Activated CD8-positive, alpha-beta memory T cell treated with anti-CD3 and anti-CD28 coated beads, Interleukin-2, amount 50 U/mL, for 48 hours (primary cell): ENCODE data around the gene TIMM8A.

Experiments
- DNase-seq: peaks from one replicate; pipeline ENCODE4 v3.0.0-alpha.2; 2020

The TIMM8A gene

GRCh38 chrX:101348452-101349192 is at the start of gene TIMM8A:
TSS of gene TIMM8A (minus strand) at chrX:101348742. CDS start at chrX:101348664, 78 bp downstream.
- DNase-seq, result peak; percentile 85

GRCh38 chrX:101397779-101398178 is 49.2 kb upstream of the TIMM8A start:
- no peak for DNase-seq

- no peak for DNase-seq
Measured at GRCh38 chrX:101395789-101396188, 47.2 kb upstream of the TIMM8A start.

GRCh38 chrX:101394372-101394771 is 45.8 kb upstream of the TIMM8A start:
- DNase-seq, result no peak

- no peak for DNase-seq
Measured at GRCh38 chrX:101393530-101394305, 45.2 kb upstream of the TIMM8A start.

- DNase-seq, result no peak
Measured at GRCh38 chrX:101391831-101392230, 43.3 kb upstream of the TIMM8A start.

GRCh38 chrX:101390664-101391525 is 42.4 kb upstream of the TIMM8A start, which contains the start of gene RPL36A:
TSS of gene RPL36A (plus strand) at chrX:101391011. CDS start at chrX:101391044, 33 bp downstream.
- DNase-seq, result peak; percentile 87

- DNase-seq, result no peak
Measured at GRCh38 chrX:101388604-101389003, 40.1 kb upstream of the TIMM8A start.

- no peak for DNase-seq
Measured at GRCh38 chrX:101386542-101386885, 38.0 kb upstream of the TIMM8A start.

- DNase-seq, result no peak
Measured at GRCh38 chrX:101385795-101386541, 37.4 kb upstream of the TIMM8A start, which contains the start of gene BTK. TSS of gene BTK (minus strand) at chrX:101386191. CDS start at chrX:101375284, 10,907 bp downstream.

- no peak for DNase-seq
Measured at GRCh38 chrX:101385026-101385684, 36.6 kb upstream of the TIMM8A start.

- DNase-seq, result no peak
Measured at GRCh38 chrX:101383679-101384205, 35.2 kb upstream of the TIMM8A start.

- no peak for DNase-seq
Measured at GRCh38 chrX:101377547-101377946, 29.0 kb upstream of the TIMM8A start.

GRCh38 chrX:101370888-101371504 is 22.5 kb upstream of the TIMM8A start:
- no peak for DNase-seq

GRCh38 chrX:101369687-101370086 is 21.1 kb upstream of the TIMM8A start:
- DNase-seq, result no peak

- DNase-seq, result no peak
Measured at GRCh38 chrX:101368800-101369199, 20.3 kb upstream of the TIMM8A start.

- no peak for DNase-seq
Measured at GRCh38 chrX:101365301-101365795, 16.8 kb upstream of the TIMM8A start.

GRCh38 chrX:101362757-101363156 is 14.2 kb upstream of the TIMM8A start:
- no peak for DNase-seq

GRCh38 chrX:101362116-101362515 is 13.6 kb upstream of the TIMM8A start:
- DNase-seq, result no peak

GRCh38 chrX:101360390-101360789 is 11.8 kb upstream of the TIMM8A start:
- DNase-seq, result no peak

GRCh38 chrX:101359966-101360365 is 11.4 kb upstream of the TIMM8A start:
- DNase-seq, result no peak
